HepG2 (cell line): ENCODE results near the gene F7. TPM values are rescaled to one million over a fixed set of nuclear protein-coding genes. Genes with fewer than 3 reads are reported as not detected.

Experiments used
- ATAC-seq: fragments of 200-7000 bp; cut with Tn5 transposase; 3 replicates; pipeline ENCODE4 v1.9.1; 2020; ENCODE audit warnings: mild to moderate bottlenecking, moderate library complexity
- BruUV-seq: library from RNA; stranded (reverse); fragments of 400-500 nt; replicated peaks from 2 replicates; lab custom pipeline; 2021; lab: Mats Ljungman, UMichigan
- CTCF ChIA-PET: fragments of 300-600 bp; formaldehyde crosslinking; extraction: SDS; loops from one replicate; lab custom pipeline; 2021; ENCODE audit warnings: low total read pairs, inconsistent platforms, low intra/inter-chr PET ratio; lab: Yijun Ruan, JAX
- POLR2A ChIA-PET: fragments of 350-600 bp; sonication (Branson Sonifier 250); formaldehyde crosslinking; loops from one replicate; lab custom pipeline; 2020; ENCODE audit warnings: antibody characterized with exemption, inconsistent platforms; lab: Yijun Ruan, JAX
- DNase-seq: peaks from one replicate; pipeline ENCODE4 v3.0.0-alpha.2; 2015; ENCODE audit warnings: low spot score
- FAIRE-seq: peaks from 3 replicates; lab custom pipeline; 2011; peaks lifted over from hg19 to GRCh38; lab: Jason Lieb, UNC
- H2AFZ ChIP-seq: one replicate; pipeline ENCODE4 v1.6.1; 2011; ENCODE audit warnings: low read length, inconsistent platforms
- H3K27ac ChIP-seq: fragments of 300-600 bp; 3 replicates; pipeline ENCODE4 v1.8.0; 2011; ENCODE audit warnings: mixed run types, mild to moderate bottlenecking, mixed read lengths, low read length, inconsistent platforms; ENCODE audit not compliant: insufficient read depth; ENCODE audit errors: extremely low read length
- H3K27me3 ChIP-seq, 2 experiments: fragments of 200-600 bp in 1 of 2; 2 replicates in 1 of 2; 3 replicates in 1 of 2; pipeline versions ENCODE4 v1.6.0 to v1.8.0; 2011; ENCODE audit warnings: low read length in 2 of 2, mild to moderate bottlenecking in 2 of 2, moderate library complexity in 2 of 2, inconsistent platforms in 1 of 2; ENCODE audit not compliant: insufficient read depth in 2 of 2, control insufficient read depth in 1 of 2
- H3K36me3 ChIP-seq, 2 experiments: fragments of 200-600 bp in 1 of 2; replicated peaks in 1 of 2; 2 replicates in 1 of 2; 3 replicates in 1 of 2; pipeline versions ENCODE4 v1.5.1 to v1.8.0; 2011; ENCODE audit warnings: low read length in 2 of 2, inconsistent platforms in 1 of 2; ENCODE audit not compliant: insufficient read depth in 2 of 2, control insufficient read depth in 1 of 2
- H3K4me1 ChIP-seq: 2 replicates; pipeline ENCODE4 v1.5.1; 2012; ENCODE audit warnings: low read length, inconsistent platforms; ENCODE audit not compliant: insufficient read depth
- H3K4me2 ChIP-seq: 2 replicates; pipeline ENCODE4 v1.6.0; 2011; ENCODE audit warnings: low read depth, low read length, inconsistent platforms
- H3K4me3 ChIP-seq, 3 experiments: fragments of 200-600 bp in 1 of 3; sonication (generic), shearing (Covaris generic) in 1 of 3; replicated peaks in 1 of 3; 2 replicates each; pipeline ENCODE4 v1.5.1; 2011 to 2016; ENCODE audit warnings: low read length in 3 of 3, inconsistent platforms in 2 of 3, low read depth in 2 of 3, mild to moderate bottlenecking in 2 of 3, control low read depth in 1 of 3, mixed read lengths in 1 of 3; ENCODE audit not compliant: insufficient read depth in 1 of 3
- H3K79me2 ChIP-seq: one replicate; pipeline ENCODE4 v1.6.1; 2011; ENCODE audit warnings: low read length, inconsistent platforms; ENCODE audit not compliant: insufficient read depth
- H3K9ac ChIP-seq: 2 replicates; pipeline ENCODE4 v1.6.0; 2011; ENCODE audit warnings: mild to moderate bottlenecking, low read depth, low read length, inconsistent platforms; ENCODE audit not compliant: insufficient read depth
- H3K9me3 ChIP-seq: 2 replicates; pipeline ENCODE4 v1.5.1; 2012; ENCODE audit warnings: mild to moderate bottlenecking, low read length
- H4K20me1 ChIP-seq: 2 replicates; pipeline ENCODE4 v1.6.0; 2011; ENCODE audit warnings: inconsistent platforms, mild to moderate bottlenecking, low read length, moderate library complexity; ENCODE audit not compliant: insufficient read depth
- AGO2 ChIP-seq: fragments of 200-400 bp; formaldehyde crosslinking; optimal IDR thresholded peaks from 2 replicates; pipeline ENCODE3; 2017; ENCODE audit warnings: mild to moderate bottlenecking, low read depth, low read length, moderate library complexity
- ATF7-NPFF ChIP-seq: sonication (generic); formaldehyde crosslinking; IDR thresholded peaks from 2 replicates; pipeline ENCODE4 v1.8.1; 2023; ENCODE audit warnings: mild to moderate bottlenecking, low read depth, missing genetic modification reagents, moderate library complexity
- HNRNPH1 ChIP-seq: fragments of 200-400 bp; formaldehyde crosslinking; optimal IDR thresholded peaks from 2 replicates; pipeline ENCODE3; 2017; ENCODE audit warnings: mild to moderate bottlenecking, low read depth, low read length
- PHF21A ChIP-seq: sonication (generic); formaldehyde crosslinking; IDR thresholded peaks from 2 replicates; pipeline ENCODE4 v1.5.0; 2020; ENCODE audit warnings: mild to moderate bottlenecking, missing genetic modification reagents
- POLR2AphosphoS2 ChIP-seq: IDR thresholded peaks from 2 replicates; pipeline ENCODE4 v1.6.1; 2011; ENCODE audit warnings: low read depth, low read length, improper control_type of control experiment
- SMARCE1 ChIP-seq: fragments of 450-650 bp; IDR thresholded peaks from 2 replicates; pipeline ENCODE4 v1.6.1; 2017; ENCODE audit warnings: borderline replicate concordance
- SP1 ChIP-seq, 2 experiments: fragments of 450-650 bp in 1 of 2; sonication (generic) in 1 of 2; formaldehyde crosslinking in 1 of 2; IDR thresholded peaks; 2 replicates each; pipeline versions ENCODE4 v1.4.0 to v1.6.1; 2016 to 2020; ENCODE audit warnings: missing genetic modification reagents in 1 of 2
- ZNF317 ChIP-seq: sonication (generic); formaldehyde crosslinking; IDR thresholded peaks from 2 replicates; pipeline ENCODE4 v1.5.0; 2020; ENCODE audit warnings: mild to moderate bottlenecking, missing genetic modification reagents
- ZNF446 ChIP-seq: sonication (generic); formaldehyde crosslinking; IDR thresholded peaks from 2 replicates; pipeline ENCODE4 v1.5.0; 2020; ENCODE audit warnings: mild to moderate bottlenecking, missing genetic modification reagents
- ZNF839 ChIP-seq: sonication (generic); formaldehyde crosslinking; IDR thresholded peaks from 2 replicates; pipeline ENCODE4 v1.4.0; 2020; ENCODE audit warnings: missing genetic modification reagents, mild to moderate bottlenecking, borderline replicate concordance
- ZNF879 ChIP-seq: sonication (generic); formaldehyde crosslinking; IDR thresholded peaks from 2 replicates; pipeline ENCODE4 v1.8.1; 2023; ENCODE audit warnings: missing genetic modification reagents
- WGBS: methylation state at CpG from one replicate; pipeline ENCODE4 v1.1.6; 2017; ENCODE audit warnings: low lambda C conversion rate; 5-methylcytosine and 5-hydroxymethylcytosine counted together
- in situ Hi-C: cut with HindIII; loops from 2 replicates; pipeline ENCODE4 v1.10.0; 2017; ENCODE audit warnings: low pct_unique_long_range_greater_than_20kb; ENCODE audit not compliant: extremely low pct_ligation_motif_present
- intact Hi-C: fragments of 100-400 bp; cut with micrococcal nuclease; formaldehyde crosslinking; loops from one replicate; pipeline ENCODE4 v1.10.0; 2022; ENCODE audit not compliant: unreplicated experiment
- polyA plus RNA-seq, 8 experiments: library from polyadenylated mRNA; depleted of rRNA in 3 of 8; stranded (reverse) in 7 of 8; unstranded in 1 of 8; fragments of >200 nt; fragmentation: Illumina TruSeq in 4 of 8; extraction: Trizol in 4 of 8; gene quantifications; 2 replicates each; pipeline versions ENCODE4 v1.2.1 to v1.2.3, GENCODE V29; 2011 to 2016; ENCODE audit warnings: low read depth in 4 of 8, missing spikeins in 1 of 8, mixed read lengths in 1 of 8; ENCODE audit not compliant: insufficient read depth in 1 of 8
- total RNA-seq, 5 experiments: library from RNA; depleted of rRNA; stranded (reverse); fragments of >200 nt; fragmentation: Illumina TruSeq; extraction: Trizol; gene quantifications; 2 replicates each; pipeline ENCODE4 v1.2.3, GENCODE V29; 2016; ENCODE audit warnings: low read depth in 1 of 5
- TF ChIP-seq, protein P1 (sequence below): sonication (generic); formaldehyde crosslinking; IDR thresholded peaks from 2 replicates; pipeline ENCODE4 v1.4.0; 2020; ENCODE audit warnings: missing genetic modification reagents

Gene F7
- total and polyA plus RNA-seq, 2 of the 13 experiments (the other 11 are each of a cell fraction or from before 2014, with no cell fraction given) = 12.6 to 26.5 TPM

DNA sequence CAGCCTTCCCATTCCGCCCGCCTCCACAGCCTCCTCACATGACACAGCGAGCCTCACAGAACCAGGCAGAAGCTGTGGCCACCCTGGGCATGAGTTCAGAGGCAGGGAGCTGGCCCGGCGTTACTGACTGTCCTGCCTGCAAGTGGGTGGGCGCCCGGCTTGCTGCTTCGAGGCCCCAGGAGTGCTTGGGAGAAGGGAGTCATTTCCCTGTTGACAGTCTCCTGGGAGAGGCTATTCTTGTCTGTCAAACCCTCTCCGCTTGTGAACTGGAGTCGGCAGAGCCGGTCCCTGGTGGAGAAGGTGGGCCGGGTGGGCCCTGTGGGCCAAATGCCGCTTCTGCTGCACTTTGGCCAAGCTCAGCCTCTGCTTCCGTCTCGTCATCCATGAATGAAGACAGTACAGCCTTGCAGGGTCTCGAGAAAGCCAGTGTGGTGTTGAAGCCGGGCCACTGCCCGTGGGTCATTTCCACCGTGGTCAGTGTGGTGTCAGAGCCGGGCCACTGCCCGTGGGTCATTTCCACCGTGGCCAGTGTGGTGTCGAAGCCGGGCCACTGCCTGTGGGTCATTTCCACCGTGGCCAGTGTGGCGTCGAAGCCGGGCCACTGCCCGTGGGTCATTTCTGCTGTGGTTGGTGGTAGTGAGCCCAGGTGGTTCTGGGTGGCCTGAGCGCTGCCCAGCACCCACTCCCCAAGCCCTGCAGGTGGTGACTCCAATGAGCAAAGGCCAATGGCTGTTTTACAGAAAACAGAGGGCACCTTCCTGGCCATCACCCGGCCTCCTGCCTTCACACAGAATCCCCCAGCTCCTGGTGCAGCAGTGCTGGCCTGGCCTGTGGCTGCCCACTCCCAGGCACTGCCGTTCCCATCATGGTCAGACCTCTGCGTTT lies 13.5 kb upstream of the F7 start (continued):
- TF ChIP-seq HNRNPH1 = no peak
- no peak for TF ChIP-seq POLR2AphosphoS2
- TF ChIP-seq, protein P1, sequence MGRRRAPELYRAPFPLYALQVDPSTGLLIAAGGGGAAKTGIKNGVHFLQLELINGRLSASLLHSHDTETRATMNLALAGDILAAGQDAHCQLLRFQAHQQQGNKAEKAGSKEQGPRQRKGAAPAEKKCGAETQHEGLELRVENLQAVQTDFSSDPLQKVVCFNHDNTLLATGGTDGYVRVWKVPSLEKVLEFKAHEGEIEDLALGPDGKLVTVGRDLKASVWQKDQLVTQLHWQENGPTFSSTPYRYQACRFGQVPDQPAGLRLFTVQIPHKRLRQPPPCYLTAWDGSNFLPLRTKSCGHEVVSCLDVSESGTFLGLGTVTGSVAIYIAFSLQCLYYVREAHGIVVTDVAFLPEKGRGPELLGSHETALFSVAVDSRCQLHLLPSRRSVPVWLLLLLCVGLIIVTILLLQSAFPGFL (CRISPR knock-in tag) = no peak
- TF ChIP-seq SP1 (IDR thresholded peaks at IDR 0.05) = no peak
- no peak for TF ChIP-seq SP1 (CRISPR knock-in tag; IDR thresholded peaks at IDR 0.05)

DNA sequence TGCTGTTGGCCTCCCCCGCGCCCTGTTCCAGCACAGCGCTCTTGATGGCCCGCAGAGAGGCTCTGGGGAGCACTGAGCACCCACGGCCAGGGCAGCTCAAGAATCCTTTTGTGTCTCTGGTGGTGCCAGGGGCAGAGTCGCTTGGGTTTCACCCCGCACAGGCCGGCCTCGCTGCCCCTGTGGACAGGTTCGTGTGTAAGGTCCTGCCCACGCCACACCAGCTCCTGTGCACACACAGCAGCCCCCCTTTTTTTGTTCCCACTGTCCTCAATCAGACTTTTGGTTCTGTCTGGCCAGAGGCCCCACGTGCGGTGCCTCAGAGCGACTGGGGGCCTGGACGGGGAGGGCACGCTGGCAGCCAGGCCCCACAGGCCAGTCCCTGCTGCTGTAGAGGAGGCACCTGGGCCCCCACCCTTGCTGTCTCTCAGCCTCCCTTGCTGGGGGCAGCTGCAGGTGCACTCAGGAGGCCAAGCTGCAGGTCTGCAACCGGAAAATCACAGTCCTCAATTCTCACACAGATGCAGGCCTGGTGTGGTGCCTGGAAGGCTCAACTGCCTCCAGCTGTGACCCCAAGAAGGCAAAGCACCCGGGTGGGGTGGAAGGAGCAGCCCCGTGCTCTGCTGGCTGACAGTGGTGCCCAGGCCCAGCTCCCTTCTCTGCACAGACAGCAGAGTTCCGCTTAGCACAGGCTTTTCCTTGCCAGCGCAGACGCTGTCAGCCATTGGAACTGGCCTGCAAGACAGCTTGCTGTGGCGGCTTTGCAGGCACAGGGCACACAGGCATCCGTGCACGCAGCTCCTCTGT lies 12.6 kb upstream of the F7 start:
- Histone ChIP-seq H3K27me3 (no peaks in the 10 kb centered on the region), H3K79me2 (no peaks in the 10 kb centered on the region), H2AFZ (no peak overlapping the region), H4K20me1 (no peaks in the 10 kb centered on the region), H3K4me2 (no peak overlapping the region), H3K27ac (no peak overlapping the region), H3K9me3 (no peaks in the 10 kb centered on the region), H3K9ac (no peak overlapping the region), H3K4me3 (no peak overlapping the region), H3K36me3 (peaks cover 2 to 17% of the 10 kb centered on the region in 2 experiments; a peak in 3 of 5 replicates), H3K4me1 (no peaks in the 10 kb centered on the region)
- in situ Hi-C loops = no loop called here
- no peak for FAIRE-seq
- ChIA-PET POLR2A (no interaction called here), CTCF (no interaction called here)
- no peak for TF ChIP-seq ZNF446
- TF ChIP-seq ZNF317 = no peak
- no peak for TF ChIP-seq PHF21A (CRISPR knock-in tag)
- TF ChIP-seq AGO2 = peak; percentile 23
- TF ChIP-seq SMARCE1 = no peak
- no peak for TF ChIP-seq ATF7-NPFF
- TF ChIP-seq ZNF839 (CRISPR knock-in tag) = no peak
- no peak for TF ChIP-seq ZNF879 (CRISPR knock-in tag)
- intact Hi-C loops = no loop called here
- no TSS peak for BruUV-seq
- ATAC-seq = no peak
- WGBS = 95% methylated on average over 13 of the region's 25 CpGs
- no peak for DNase-seq
